Smooth muscle cell (in vitro differentiated cells): ENCODE results near the gene GNRHR. TPM values are rescaled to one million over a fixed set of nuclear protein-coding genes. Genes with fewer than 3 reads are reported as not detected.
"Not testable (repeated sequence)": the region's sequence is repeated elsewhere in the genome, so short reads cannot be mapped to it uniquely, and the experiment has no call there.

Experiments
- DNase-seq: peaks from one replicate; lab custom pipeline; 2025; ENCODE audit not compliant: unreplicated experiment; lab: John Stamatoyannopoulos, UW
- H2AFZ ChIP-seq: fragments of 200-600 bp; sonication (generic); 2 replicates; pipeline ENCODE4 v1.6.0; 2016; ENCODE audit warnings: antibody characterized with exemption, low read depth, mild to moderate bottlenecking
- H3F3A ChIP-seq: fragments of 200-600 bp; sonication (generic); 2 replicates; pipeline ENCODE4 v1.6.0; 2017; ENCODE audit warnings: antibody characterized with exemption, low read depth
- H3K27ac ChIP-seq: fragments of 200-600 bp; sonication (generic); 2 replicates; pipeline ENCODE4 v1.5.1; 2016; ENCODE audit warnings: low read depth, mild to moderate bottlenecking
- H3K27me3 ChIP-seq: fragments of 200-600 bp; sonication (generic); 2 replicates; pipeline ENCODE4 v1.6.1; 2016; ENCODE audit warnings: low read depth, mild to moderate bottlenecking
- H3K36me3 ChIP-seq: fragments of 200-600 bp; sonication (generic); 2 replicates; pipeline ENCODE4 v1.5.1; 2016; ENCODE audit warnings: low read depth
- H3K4me1 ChIP-seq: fragments of 200-600 bp; sonication (generic); 2 replicates; pipeline ENCODE4 v1.5.1; 2016; ENCODE audit warnings: low read depth
- H3K4me2 ChIP-seq: fragments of 200-600 bp; sonication (generic); 2 replicates; pipeline ENCODE4 v1.6.0; 2016; ENCODE audit warnings: mild to moderate bottlenecking
- H3K4me3 ChIP-seq: fragments of 200-600 bp; sonication (generic); 2 replicates; pipeline ENCODE4 v1.5.1; 2016; ENCODE audit warnings: mild to moderate bottlenecking
- H3K79me2 ChIP-seq: fragments of 200-600 bp; sonication (generic); 2 replicates; pipeline ENCODE4 v1.6.0; 2016; ENCODE audit warnings: low read depth, mild to moderate bottlenecking
- H3K9ac ChIP-seq: fragments of 200-600 bp; sonication (generic); 2 replicates; pipeline ENCODE4 v1.6.0; 2016; ENCODE audit warnings: low read depth
- H3K9me3 ChIP-seq: fragments of 200-600 bp; sonication (generic); replicated peaks from 2 replicates; pipeline ENCODE4 v1.5.1; 2016; ENCODE audit warnings: low read depth
- H4K20me1 ChIP-seq: fragments of 200-600 bp; sonication (generic); 2 replicates; pipeline ENCODE4 v1.6.0; 2016; ENCODE audit warnings: low read depth
- WGBS: methylation state at CpG from one replicate; pipeline ENCODE4 v1.1.7; 2016; ENCODE audit warnings: low lambda C conversion rate; 5-methylcytosine and 5-hydroxymethylcytosine counted together
- polyA plus RNA-seq: library from polyadenylated mRNA; unstranded; fragments of >200 nt; fragmentation: Nextera tagmentation; extraction: Ambion mirVana; gene quantifications from 2 replicates; pipeline ENCODE4 v1.2.1, GENCODE V29; 2016
- total RNA-seq: library from RNA; depleted of rRNA; stranded (reverse); fragments of >200 nt; gene quantifications from 2 replicates; pipeline ENCODE4 v1.2.3, GENCODE V29; 2014
- TF ChIP-seq, protein P1 (sequence below): fragments of 200-600 bp; sonication (generic); IDR thresholded peaks from 2 replicates; pipeline ENCODE4 v1.5.1; 2017; ENCODE audit warnings: borderline replicate concordance, mild to moderate bottlenecking, antibody characterized with exemption; ENCODE audit not compliant: insufficient read depth, poor library complexity, severe bottlenecking

Gene GNRHR
- total and polyA plus RNA-seq, 2 experiments from 2014 or later = 0.27 TPM; not detected in 1

DNA sequence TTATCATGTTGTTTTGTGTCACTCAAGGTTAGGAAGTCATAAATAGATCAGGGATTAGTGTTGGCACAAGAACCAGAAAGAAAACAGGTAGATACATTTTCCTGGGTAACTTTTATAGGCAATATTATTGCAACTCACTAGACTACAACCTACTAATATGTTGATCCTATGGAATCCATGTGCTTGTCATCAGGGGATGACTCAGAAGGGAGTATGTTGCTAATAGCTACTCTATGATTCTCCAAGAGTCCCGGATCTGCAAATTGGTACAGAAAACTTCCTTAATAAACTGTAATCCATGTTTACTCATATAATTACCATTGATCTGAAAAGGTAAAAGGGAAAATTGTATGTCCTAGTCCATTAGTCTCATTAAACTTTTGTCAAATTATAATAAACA, 11.7 kb upstream of the GNRHR start:
- H3K27me3 ChIP-seq = no peaks in the 10 kb centered on the region
- H4K20me1 ChIP-seq = no peaks in the 10 kb centered on the region
- peak overlapping the region; percentile 1 for H3K4me2 ChIP-seq
- H3K27ac ChIP-seq = peak overlapping the region; percentile 56
- no peaks in the 10 kb centered on the region for H3K36me3 ChIP-seq
- no peak overlapping the region for H2AFZ ChIP-seq
- no peak overlapping the region for H3K9ac ChIP-seq
- H3F3A ChIP-seq = no peaks in the 10 kb centered on the region
- no peak overlapping the region for H3K4me3 ChIP-seq
- H3K4me1 ChIP-seq = no peaks in the 10 kb centered on the region
- TF ChIP-seq, protein P1, sequence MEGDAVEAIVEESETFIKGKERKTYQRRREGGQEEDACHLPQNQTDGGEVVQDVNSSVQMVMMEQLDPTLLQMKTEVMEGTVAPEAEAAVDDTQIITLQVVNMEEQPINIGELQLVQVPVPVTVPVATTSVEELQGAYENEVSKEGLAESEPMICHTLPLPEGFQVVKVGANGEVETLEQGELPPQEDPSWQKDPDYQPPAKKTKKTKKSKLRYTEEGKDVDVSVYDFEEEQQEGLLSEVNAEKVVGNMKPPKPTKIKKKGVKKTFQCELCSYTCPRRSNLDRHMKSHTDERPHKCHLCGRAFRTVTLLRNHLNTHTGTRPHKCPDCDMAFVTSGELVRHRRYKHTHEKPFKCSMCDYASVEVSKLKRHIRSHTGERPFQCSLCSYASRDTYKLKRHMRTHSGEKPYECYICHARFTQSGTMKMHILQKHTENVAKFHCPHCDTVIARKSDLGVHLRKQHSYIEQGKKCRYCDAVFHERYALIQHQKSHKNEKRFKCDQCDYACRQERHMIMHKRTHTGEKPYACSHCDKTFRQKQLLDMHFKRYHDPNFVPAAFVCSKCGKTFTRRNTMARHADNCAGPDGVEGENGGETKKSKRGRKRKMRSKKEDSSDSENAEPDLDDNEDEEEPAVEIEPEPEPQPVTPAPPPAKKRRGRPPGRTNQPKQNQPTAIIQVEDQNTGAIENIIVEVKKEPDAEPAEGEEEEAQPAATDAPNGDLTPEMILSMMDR = no peak
- H3K9me3 ChIP-seq = no peaks in the 10 kb centered on the region
- no peak for DNase-seq
- 50% methylated on average over 1 of the region's 1 CpG for WGBS
- no peaks in the 10 kb centered on the region for H3K79me2 ChIP-seq

DNA sequence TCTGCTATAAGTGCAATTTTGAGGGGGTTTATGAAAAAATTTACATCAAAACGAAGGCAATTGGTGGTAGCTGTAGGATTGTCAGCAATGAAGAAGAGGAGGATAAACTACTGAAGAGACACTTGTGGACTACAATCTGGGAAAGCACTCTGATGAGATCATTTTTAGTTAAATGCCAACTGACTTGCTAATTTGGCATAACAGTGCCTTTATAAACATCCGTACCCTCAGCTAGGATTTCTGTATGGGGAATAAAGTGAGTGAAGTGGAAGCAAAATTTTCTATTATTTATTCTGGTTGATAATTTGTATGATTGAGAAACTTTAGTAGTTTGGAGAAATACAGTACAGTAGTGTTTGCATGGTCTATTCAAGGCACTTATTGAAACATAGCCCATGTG, 11.2 kb upstream of the GNRHR start:
- DNase-seq = no peak
- TF ChIP-seq, protein P1 = no peak
- Histone ChIP-seq H4K20me1 (no peaks in the 10 kb centered on the region), H3K4me1 (no peaks in the 10 kb centered on the region), H2AFZ (no peak overlapping the region), H3K36me3 (no peaks in the 10 kb centered on the region), H3K79me2 (no peaks in the 10 kb centered on the region), H3K27me3 (no peaks in the 10 kb centered on the region), H3K9me3 (no peaks in the 10 kb centered on the region), H3K9ac (no peak overlapping the region), H3K27ac (peak overlapping the region; percentile 56), H3K4me3 (no peak overlapping the region), H3K4me2 (no peak overlapping the region), H3F3A (no peaks in the 10 kb centered on the region)
- WGBS = 95% methylated on average over 2 of the region's 2 CpGs

DNA sequence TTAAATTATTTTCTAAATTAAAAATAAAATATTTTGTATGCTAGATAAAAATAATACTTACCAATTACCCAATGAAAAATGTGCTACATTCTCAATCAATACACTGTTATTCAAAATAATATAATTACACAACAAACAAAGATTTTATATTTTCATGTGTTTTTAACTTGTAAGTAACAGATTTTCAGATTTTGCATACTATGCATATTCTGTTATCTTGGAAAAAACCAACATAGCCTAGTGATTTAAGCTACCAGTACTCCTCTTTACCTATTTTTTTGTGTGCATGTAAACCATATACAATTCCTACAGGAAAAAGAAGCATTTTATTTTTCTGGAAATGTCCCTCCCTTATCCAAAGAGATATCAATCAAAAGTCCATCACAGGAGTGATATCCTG, 10.0 kb upstream of the GNRHR start:
- no peak overlapping the region for H3K9ac ChIP-seq
- no peaks in the 10 kb centered on the region for H4K20me1 ChIP-seq
- H3K4me1 ChIP-seq = no peaks in the 10 kb centered on the region
- no peaks in the 10 kb centered on the region for H3K9me3 ChIP-seq
- H3F3A ChIP-seq = no peaks in the 10 kb centered on the region
- no peak overlapping the region for H3K4me2 ChIP-seq
- H2AFZ ChIP-seq = no peak overlapping the region
- no peaks in the 10 kb centered on the region for H3K36me3 ChIP-seq
- DNase-seq = no peak
- no peaks in the 10 kb centered on the region for H3K27me3 ChIP-seq
- no peak overlapping the region for H3K4me3 ChIP-seq
- TF ChIP-seq, protein P1 = no peak
- no peaks in the 10 kb centered on the region for H3K79me2 ChIP-seq
- H3K27ac ChIP-seq = no peak overlapping the region

DNA sequence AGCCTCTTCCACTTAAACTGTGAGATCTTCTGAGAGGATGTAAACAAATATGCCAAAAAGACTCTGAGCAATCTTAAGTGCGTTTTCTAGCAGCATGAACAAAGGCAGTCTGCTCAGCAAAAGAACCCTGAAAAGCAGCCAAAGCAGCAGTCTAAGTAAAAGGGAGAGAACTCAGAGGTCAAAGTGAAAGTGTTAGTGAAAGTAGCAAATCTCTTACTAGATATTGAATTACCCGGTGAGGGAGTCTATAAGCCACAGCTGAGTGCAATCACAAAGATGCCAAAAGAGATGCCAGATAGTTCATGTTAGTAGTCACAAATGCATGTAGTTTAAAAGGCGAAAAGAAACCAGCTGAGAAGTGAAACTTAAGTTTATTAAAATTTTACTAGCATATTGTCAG, 7.9 kb upstream of the GNRHR start:
- H2AFZ ChIP-seq = no peak overlapping the region
- H3K9me3 ChIP-seq = no peaks in the 10 kb centered on the region
- H3K4me3 ChIP-seq = no peak overlapping the region
- no peaks in the 10 kb centered on the region for H3K79me2 ChIP-seq
- no peak overlapping the region for H3K4me2 ChIP-seq
- H3K36me3 ChIP-seq = no peaks in the 10 kb centered on the region
- H3K27ac ChIP-seq = no peak overlapping the region
- WGBS = 82% methylated on average over 3 of the region's 3 CpGs
- no peaks in the 10 kb centered on the region for H3K27me3 ChIP-seq
- DNase-seq = no peak
- no peaks in the 10 kb centered on the region for H3F3A ChIP-seq
- H3K4me1 ChIP-seq = peaks cover 7% of the 10 kb centered on the region
- no peaks in the 10 kb centered on the region for H4K20me1 ChIP-seq
- TF ChIP-seq, protein P1 = no peak
- H3K9ac ChIP-seq = no peak overlapping the region

DNA sequence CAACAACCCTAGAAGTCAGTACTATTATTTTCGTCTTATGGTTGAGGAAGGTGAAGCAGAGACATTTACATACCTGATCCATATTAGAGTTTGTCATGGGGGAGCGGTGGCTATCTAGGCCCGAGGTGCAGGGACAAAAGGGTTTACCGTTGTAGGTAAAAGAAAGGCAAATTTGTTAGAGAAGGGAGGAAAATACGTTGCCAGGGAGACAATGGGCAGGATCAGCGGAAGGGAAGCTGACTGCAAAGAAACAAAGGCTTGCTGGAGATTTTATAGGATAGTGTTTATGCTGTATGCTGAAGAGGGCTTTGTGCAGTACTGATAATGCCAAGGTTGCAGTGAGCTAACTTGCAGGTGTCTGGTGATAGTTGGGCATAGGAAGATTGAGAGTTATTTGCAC, 2.8 kb upstream of the GNRHR start:
- WGBS = 65% methylated on average over 6 of the region's 6 CpGs
- H3K9me3 ChIP-seq, H3K27me3 ChIP-seq, H3K36me3 ChIP-seq, H3K79me2 ChIP-seq, H2AFZ ChIP-seq, H3F3A ChIP-seq, H3K4me1 ChIP-seq, DNase-seq, H3K4me3 ChIP-seq, H3K4me2 ChIP-seq, H4K20me1 ChIP-seq, H3K9ac ChIP-seq, H3K27ac ChIP-seq: not testable (repeated sequence)
